Neural progenitor cell (in vitro differentiated cells): ENCODE results near the gene SC5D.

Experiments used
- CTCF ChIP-seq: fragments of 200-600 bp; sonication (generic); IDR thresholded peaks from 2 replicates; pipeline ENCODE4 v1.5.1; 2017; ENCODE audit warnings: antibody characterized with exemption, mild to moderate bottlenecking
- EZH2 ChIP-seq: fragments of 200-600 bp; sonication (generic); IDR thresholded peaks from 2 replicates; pipeline ENCODE4 v1.6.1; 2017; ENCODE audit warnings: antibody characterized with exemption, mild to moderate bottlenecking, moderate library complexity
- EZH2phosphoT487 ChIP-seq: fragments of 200-600 bp; sonication (generic); IDR thresholded peaks from 2 replicates; pipeline ENCODE4 v1.6.1; 2017; ENCODE audit warnings: antibody characterized with exemption

GRCh38 chr11:121282886-121283502, 9.6 kb upstream of the SC5D start:
- TF ChIP-seq CTCF = no peak
- no peak for TF ChIP-seq EZH2
- TF ChIP-seq EZH2phosphoT487 = no peak
